Loucy (cell line): Measurements from ENCODE around the gene CLCNKA.
"Not testable (repeated sequence)": the region's sequence is repeated elsewhere in the genome, so short reads cannot be mapped to it uniquely, and the experiment has no call there.

ENCODE experiments used
- H2AFZ ChIP-seq: fragments of 200-600 bp; sonication (generic); 2 replicates; pipeline ENCODE4 v1.6.0; 2016; ENCODE audit warnings: antibody characterized with exemption, mild to moderate bottlenecking, low read length, moderate library complexity
- H3F3A ChIP-seq: fragments of 200-600 bp; 2 replicates; pipeline ENCODE4 v1.6.0; 2016; ENCODE audit warnings: antibody characterized with exemption, low read depth, mild to moderate bottlenecking
- H3K27me3 ChIP-seq: fragments of 200-600 bp; sonication (generic); 2 replicates; pipeline ENCODE4 v1.6.1; 2014; ENCODE audit warnings: low read length, mild to moderate bottlenecking; ENCODE audit not compliant: insufficient read depth, poor library complexity, severe bottlenecking
- H3K36me3 ChIP-seq: fragments of 200-600 bp; sonication (generic); 2 replicates; pipeline ENCODE4 v1.6.1; 2016; ENCODE audit warnings: low read length; ENCODE audit not compliant: insufficient read depth
- H3K4me1 ChIP-seq: fragments of 200-600 bp; sonication (generic); 2 replicates; pipeline ENCODE4 v1.5.1; 2014; ENCODE audit warnings: low read length, mild to moderate bottlenecking; ENCODE audit not compliant: insufficient read depth, poor library complexity, severe bottlenecking
- H3K4me2 ChIP-seq: fragments of 200-600 bp; sonication (generic); 2 replicates; pipeline ENCODE4 v1.6.0; 2014; ENCODE audit warnings: antibody characterized with exemption, low read length, low read depth, mild to moderate bottlenecking; ENCODE audit not compliant: poor library complexity, severe bottlenecking
- H3K4me3 ChIP-seq: fragments of 200-600 bp; sonication (generic); 2 replicates; pipeline ENCODE4 v1.5.1; 2014; ENCODE audit warnings: low read length, mild to moderate bottlenecking, mixed read lengths; ENCODE audit not compliant: poor library complexity, severe bottlenecking
- H3K79me2 ChIP-seq: fragments of 200-600 bp; sonication (generic); 2 replicates; pipeline ENCODE4 v1.6.1; 2014; ENCODE audit warnings: low read length; ENCODE audit not compliant: insufficient read depth
- H3K9ac ChIP-seq: fragments of 200-600 bp; sonication (generic); 2 replicates; pipeline ENCODE4 v1.6.0; 2014; ENCODE audit warnings: mild to moderate bottlenecking, low read depth, low read length, moderate library complexity; ENCODE audit not compliant: poor library complexity, severe bottlenecking
- H3K9me2 ChIP-seq: fragments of 200-600 bp; sonication (generic); replicated peaks from 2 replicates; pipeline ENCODE4 v1.6.1; 2016; ENCODE audit warnings: low read depth, low read length, mixed read lengths
- H3K9me3 ChIP-seq: fragments of 200-600 bp; sonication (generic); 2 replicates; pipeline ENCODE4 v1.6.1; 2014; ENCODE audit warnings: mild to moderate bottlenecking, antibody characterized with exemption, low read length, low read depth; ENCODE audit not compliant: insufficient read depth
- H4K20me1 ChIP-seq: fragments of 200-600 bp; sonication (generic); 2 replicates; pipeline ENCODE4 v1.6.0; 2014; ENCODE audit warnings: antibody characterized with exemption, low read length, mild to moderate bottlenecking; ENCODE audit not compliant: insufficient read depth, poor library complexity, severe bottlenecking
- EZH2phosphoT487 ChIP-seq: fragments of 200-600 bp; IDR thresholded peaks from 2 replicates; pipeline ENCODE4 v1.6.1; 2018; ENCODE audit warnings: antibody characterized with exemption, mild to moderate bottlenecking, moderate library complexity, borderline replicate concordance
- TF ChIP-seq, protein P1 (sequence below): fragments of 200-600 bp; sonication (generic); conservative IDR thresholded peaks from 2 replicates; pipeline ENCODE4 v1.5.1; 2014; ENCODE audit warnings: mild to moderate bottlenecking, antibody characterized with exemption, low read length

The CLCNKA gene

DNA sequence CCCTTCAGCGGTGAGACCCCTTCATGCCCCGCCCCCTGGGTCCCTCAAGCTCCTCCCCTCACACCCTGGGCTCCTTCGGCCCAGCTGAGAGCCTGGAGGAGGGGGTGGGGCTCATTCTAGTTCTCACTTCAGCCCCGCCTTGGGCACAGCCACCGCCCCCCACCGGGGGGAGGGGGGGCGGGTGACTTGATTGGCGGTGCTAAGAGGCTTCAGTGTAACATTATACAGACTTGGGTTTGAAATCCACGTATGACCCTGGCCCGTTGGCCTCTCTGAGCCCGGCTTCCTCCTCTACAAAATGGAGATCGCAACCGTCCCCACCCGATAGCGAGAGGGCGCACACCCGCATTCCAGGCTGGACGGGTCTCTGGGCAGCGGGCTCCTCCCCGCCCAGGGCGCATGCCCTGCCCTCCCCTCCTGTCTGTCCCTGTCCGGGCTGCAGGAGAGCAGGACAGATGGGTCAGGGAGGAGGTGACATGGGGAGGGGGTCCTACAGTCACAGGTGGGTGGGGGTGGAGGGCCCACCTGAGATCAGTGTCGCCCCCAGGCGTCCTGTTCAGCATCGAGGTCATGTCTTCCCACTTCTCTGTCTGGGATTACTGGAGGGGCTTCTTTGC is 26.8 kb downstream of the CLCNKA start:
- no peaks in the 10 kb centered on the region for H3K9me3 ChIP-seq
- H4K20me1 ChIP-seq: no peaks in the 10 kb centered on the region
- no peaks in the 10 kb centered on the region for H3K36me3 ChIP-seq
- H3K79me2 ChIP-seq: no peaks in the 10 kb centered on the region
- H3K9ac ChIP-seq: no peak overlapping the region
- H3K4me2 ChIP-seq: no peak overlapping the region
- H2AFZ ChIP-seq: no peak overlapping the region
- TF ChIP-seq EZH2phosphoT487: no peak
- no peaks in the 10 kb centered on the region for H3K9me2 ChIP-seq
- H3K4me1 ChIP-seq: no peaks in the 10 kb centered on the region
- no peaks in the 10 kb centered on the region for H3F3A ChIP-seq
- no peak overlapping the region for H3K4me3 ChIP-seq
- no peaks in the 10 kb centered on the region for H3K27me3 ChIP-seq

DNA sequence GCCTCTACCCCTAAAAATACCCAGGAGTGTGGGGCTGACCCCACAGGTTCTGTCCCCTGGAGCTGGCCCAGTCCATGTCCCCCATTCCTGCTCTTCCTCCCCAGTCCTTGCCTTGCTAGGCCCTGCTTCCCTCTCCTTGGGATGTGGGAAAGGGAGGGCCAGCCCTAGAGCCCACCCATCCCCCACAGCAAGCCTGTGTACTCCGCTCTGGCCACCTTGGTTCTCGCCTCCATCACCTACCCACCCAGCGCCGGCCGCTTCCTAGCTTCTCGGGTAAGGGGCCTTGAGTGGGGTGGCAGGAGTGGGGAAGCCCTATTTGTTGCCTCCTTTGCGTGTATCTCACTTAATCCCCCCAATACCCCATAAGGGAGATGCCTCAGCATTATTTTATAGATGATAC is 28.5 kb downstream of the CLCNKA start:
- H3K9ac ChIP-seq: no peak overlapping the region
- no peaks in the 10 kb centered on the region for H3K79me2 ChIP-seq
- H3K4me3 ChIP-seq: no peak overlapping the region
- H3K4me1 ChIP-seq: peaks cover 15% of the 10 kb centered on the region
- no peaks in the 10 kb centered on the region for H3K9me2 ChIP-seq
- TF ChIP-seq, protein P1, sequence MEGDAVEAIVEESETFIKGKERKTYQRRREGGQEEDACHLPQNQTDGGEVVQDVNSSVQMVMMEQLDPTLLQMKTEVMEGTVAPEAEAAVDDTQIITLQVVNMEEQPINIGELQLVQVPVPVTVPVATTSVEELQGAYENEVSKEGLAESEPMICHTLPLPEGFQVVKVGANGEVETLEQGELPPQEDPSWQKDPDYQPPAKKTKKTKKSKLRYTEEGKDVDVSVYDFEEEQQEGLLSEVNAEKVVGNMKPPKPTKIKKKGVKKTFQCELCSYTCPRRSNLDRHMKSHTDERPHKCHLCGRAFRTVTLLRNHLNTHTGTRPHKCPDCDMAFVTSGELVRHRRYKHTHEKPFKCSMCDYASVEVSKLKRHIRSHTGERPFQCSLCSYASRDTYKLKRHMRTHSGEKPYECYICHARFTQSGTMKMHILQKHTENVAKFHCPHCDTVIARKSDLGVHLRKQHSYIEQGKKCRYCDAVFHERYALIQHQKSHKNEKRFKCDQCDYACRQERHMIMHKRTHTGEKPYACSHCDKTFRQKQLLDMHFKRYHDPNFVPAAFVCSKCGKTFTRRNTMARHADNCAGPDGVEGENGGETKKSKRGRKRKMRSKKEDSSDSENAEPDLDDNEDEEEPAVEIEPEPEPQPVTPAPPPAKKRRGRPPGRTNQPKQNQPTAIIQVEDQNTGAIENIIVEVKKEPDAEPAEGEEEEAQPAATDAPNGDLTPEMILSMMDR: no peak
- no peak for TF ChIP-seq EZH2phosphoT487
- H3K4me2 ChIP-seq: no peak overlapping the region
- no peaks in the 10 kb centered on the region for H3F3A ChIP-seq
- H3K36me3 ChIP-seq: no peaks in the 10 kb centered on the region
- no peak overlapping the region for H2AFZ ChIP-seq
- no peaks in the 10 kb centered on the region for H4K20me1 ChIP-seq
- no peaks in the 10 kb centered on the region for H3K9me3 ChIP-seq
- H3K27me3 ChIP-seq: no peaks in the 10 kb centered on the region

DNA sequence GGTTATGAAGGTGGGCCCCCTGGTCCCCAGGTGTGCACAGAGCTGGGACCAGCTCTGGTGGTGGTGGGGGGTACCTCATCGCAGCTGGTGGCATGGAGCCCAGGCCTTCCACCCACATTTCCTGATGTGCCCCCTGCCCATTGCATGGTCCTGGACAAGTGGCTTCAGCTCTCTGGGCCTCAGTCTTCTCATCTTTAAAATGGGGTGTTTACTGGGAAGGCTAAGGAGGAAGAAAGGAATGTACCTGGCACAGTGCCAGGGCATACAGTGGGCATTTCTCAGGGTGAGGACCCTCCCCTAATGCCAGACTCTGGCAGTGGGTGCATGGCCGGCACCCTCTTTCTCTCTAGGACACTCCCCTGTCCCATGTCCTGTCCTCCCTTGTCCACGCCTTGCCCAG is 29.2 kb downstream of the CLCNKA start:
- H3K36me3 ChIP-seq: no peaks in the 10 kb centered on the region
- H3K9me3 ChIP-seq: no peaks in the 10 kb centered on the region
- peaks cover 15% of the 10 kb centered on the region for H3K4me1 ChIP-seq
- H3K27me3 ChIP-seq: no peaks in the 10 kb centered on the region
- H4K20me1 ChIP-seq: no peaks in the 10 kb centered on the region
- H3F3A ChIP-seq: no peaks in the 10 kb centered on the region
- H3K79me2 ChIP-seq: no peaks in the 10 kb centered on the region
- H3K4me3 ChIP-seq: no peak overlapping the region
- no peak overlapping the region for H3K4me2 ChIP-seq
- TF ChIP-seq, protein P1: no peak
- no peak for TF ChIP-seq EZH2phosphoT487
- H2AFZ ChIP-seq: no peak overlapping the region
- no peaks in the 10 kb centered on the region for H3K9me2 ChIP-seq
- H3K9ac ChIP-seq: no peak overlapping the region

DNA sequence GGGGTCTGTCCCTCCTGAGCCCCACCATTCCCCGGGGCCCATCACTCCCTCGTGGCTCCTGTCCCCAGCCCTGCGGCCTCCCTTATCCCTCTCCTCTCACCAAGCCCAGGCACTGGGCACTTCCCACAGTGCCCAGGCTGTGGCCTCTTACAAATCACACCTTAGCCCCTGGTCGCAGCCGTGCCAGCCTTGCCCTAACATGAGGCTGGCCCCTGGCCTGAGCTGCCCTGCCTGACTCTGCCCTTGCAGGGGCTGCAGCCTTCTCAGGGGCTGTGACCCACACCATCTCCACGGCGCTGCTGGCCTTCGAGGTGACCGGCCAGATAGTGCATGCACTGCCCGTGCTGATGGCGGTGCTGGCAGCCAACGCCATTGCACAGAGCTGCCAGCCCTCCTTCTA is 30.1 kb downstream of the CLCNKA start:
- not testable (repeated sequence) for H3K9me3 ChIP-seq, H3K79me2 ChIP-seq, H3F3A ChIP-seq, H3K9me2 ChIP-seq, H3K4me2 ChIP-seq, H2AFZ ChIP-seq, H4K20me1 ChIP-seq, H3K27me3 ChIP-seq, H3K9ac ChIP-seq, H3K36me3 ChIP-seq, H3K4me3 ChIP-seq
- peaks cover 15% of the 10 kb centered on the region for H3K4me1 ChIP-seq
